OCI-LY3 (cell line): ENCODE results near the gene TTI1.

Source experiments
- CTCF ChIP-seq: fragments of 200-600, 300-600 bp; sonication (generic); IDR thresholded peaks from 2 replicates; pipeline ENCODE4 v1.5.1; 2014; ENCODE audit warnings: antibody characterized with exemption, low read length, low read depth
- EZH2phosphoT487 ChIP-seq: fragments of 200-600 bp; shearing (Covaris generic); IDR thresholded peaks from 2 replicates; pipeline ENCODE4 v1.6.1; 2018; ENCODE audit warnings: antibody characterized with exemption, mixed run types, low read depth

- TF ChIP-seq CTCF: no peak
- no peak for TF ChIP-seq EZH2phosphoT487
Measured at GRCh38 chr20:37948956-37949355, 84.3 kb downstream of the TTI1 start.
